Skin epidermis (tissue), 12 donors: Measurements from ENCODE around the gene LPIN1.
"Not testable (repeated sequence)": the region's sequence is repeated elsewhere in the genome, so short reads cannot be mapped to it uniquely, and the experiment has no call there.

Experiments used
- H3K27ac ChIP-seq, 21 experiments: fragments of 200-600 bp; sonication (generic) in 11 of 21; one replicate each; pipeline ENCODE4 v1.5.0; 2020; ENCODE audit warnings: mild to moderate bottlenecking in 3 of 21, inconsistent platforms in 2 of 21, moderate library complexity in 2 of 21
- H3K4me3 ChIP-seq, 7 experiments: fragments of 200-600 bp; sonication (generic) in 2 of 7; one replicate each; pipeline ENCODE4 v1.5.0; 2020; ENCODE audit warnings: inconsistent platforms in 2 of 7, mild to moderate bottlenecking in 2 of 7, moderate library complexity in 1 of 7

LPIN1 gene

DNA sequence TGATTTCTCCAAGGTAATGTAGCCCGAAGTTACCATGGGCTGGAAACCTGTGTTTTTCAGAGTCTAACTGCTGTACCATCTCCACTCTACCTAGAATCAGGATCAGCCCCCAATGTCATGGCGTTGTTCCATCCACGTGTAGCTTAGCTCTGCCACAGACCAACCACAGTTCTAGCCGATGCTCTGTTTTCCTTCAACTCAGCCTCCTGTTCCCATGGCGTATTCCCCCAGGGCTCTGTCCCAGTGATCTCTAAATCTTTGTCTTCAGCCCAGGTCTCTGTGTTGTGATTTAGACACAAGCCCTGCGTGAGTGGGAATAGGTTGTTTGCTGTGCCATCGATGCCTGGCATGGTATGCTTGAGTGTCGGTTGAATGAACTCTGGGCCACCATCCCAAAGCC, 53.4 kb downstream of the LPIN1 start:
- H3K27ac ChIP-seq: no peak overlapping the region
- H3K4me3 ChIP-seq: no peak overlapping the region

DNA sequence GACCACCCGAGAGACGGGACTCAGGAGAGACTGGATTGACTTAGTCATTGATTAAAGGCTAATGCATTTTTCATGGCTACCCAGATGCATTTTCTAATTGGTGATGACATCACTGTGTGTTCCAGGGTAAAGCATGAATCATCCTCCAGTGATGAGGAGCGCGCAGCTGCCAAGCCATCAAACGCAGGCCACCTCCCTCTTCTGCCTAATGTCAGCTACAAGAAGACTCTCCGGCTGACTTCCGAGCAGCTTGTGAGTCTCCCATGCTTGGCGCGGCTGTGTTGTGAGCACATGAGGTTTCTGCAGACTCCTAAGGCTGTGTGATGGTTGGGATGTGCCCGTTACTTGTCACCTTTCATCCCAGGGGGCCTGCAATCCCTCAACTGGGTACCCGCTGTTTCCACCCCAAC, 56.4 kb downstream of the LPIN1 start:
- no peak overlapping the region for H3K27ac ChIP-seq

DNA sequence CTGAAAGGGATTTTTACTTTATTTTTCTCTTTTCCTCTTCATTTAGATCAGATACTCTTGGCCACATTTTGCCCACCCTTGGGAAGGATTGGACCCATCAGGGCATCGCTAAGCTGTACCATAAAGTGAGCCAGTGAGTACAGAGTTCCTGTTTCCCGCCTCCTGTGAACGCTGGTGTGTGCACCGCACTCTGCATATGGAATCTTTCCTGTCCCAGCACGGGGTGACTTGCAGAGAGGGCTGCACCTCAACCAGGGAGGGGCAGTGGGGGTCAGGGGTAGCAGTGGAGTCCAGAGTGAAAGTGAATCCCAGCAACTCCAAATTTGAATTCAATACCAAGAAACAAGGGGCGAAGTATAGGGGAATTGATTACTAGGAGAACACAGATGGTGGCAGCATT, 58.6 kb downstream of the LPIN1 start:
- Histone ChIP-seq H3K4me3 (no peak overlapping the region), H3K27ac (no peak overlapping the region)

More for the DNA sequence above, 56.4 kb downstream of the LPIN1 start:
- H3K4me3 ChIP-seq: no peak overlapping the region

DNA sequence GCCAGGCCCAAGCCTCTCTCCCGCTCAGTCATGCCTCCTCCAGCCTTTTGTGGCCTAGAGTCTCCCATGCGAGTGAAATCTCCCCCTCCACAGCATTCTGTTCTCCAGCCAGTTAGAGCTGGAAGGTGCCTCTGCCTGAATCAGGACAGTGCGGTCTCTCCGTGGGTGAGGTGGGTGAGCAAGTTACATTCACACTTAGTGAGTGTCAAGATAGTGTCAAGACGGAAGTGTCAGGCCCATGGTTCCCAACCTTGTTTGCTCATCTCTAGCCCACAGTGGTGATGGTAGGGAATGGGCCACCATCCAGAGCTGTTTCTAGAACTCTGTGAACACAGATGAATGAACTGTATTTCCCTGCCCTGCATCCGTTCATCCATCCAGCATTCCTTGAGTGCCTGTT, 59.5 kb downstream of the LPIN1 start:
- Histone ChIP-seq H3K4me3 (no peak overlapping the region), H3K27ac (no peak overlapping the region)

DNA sequence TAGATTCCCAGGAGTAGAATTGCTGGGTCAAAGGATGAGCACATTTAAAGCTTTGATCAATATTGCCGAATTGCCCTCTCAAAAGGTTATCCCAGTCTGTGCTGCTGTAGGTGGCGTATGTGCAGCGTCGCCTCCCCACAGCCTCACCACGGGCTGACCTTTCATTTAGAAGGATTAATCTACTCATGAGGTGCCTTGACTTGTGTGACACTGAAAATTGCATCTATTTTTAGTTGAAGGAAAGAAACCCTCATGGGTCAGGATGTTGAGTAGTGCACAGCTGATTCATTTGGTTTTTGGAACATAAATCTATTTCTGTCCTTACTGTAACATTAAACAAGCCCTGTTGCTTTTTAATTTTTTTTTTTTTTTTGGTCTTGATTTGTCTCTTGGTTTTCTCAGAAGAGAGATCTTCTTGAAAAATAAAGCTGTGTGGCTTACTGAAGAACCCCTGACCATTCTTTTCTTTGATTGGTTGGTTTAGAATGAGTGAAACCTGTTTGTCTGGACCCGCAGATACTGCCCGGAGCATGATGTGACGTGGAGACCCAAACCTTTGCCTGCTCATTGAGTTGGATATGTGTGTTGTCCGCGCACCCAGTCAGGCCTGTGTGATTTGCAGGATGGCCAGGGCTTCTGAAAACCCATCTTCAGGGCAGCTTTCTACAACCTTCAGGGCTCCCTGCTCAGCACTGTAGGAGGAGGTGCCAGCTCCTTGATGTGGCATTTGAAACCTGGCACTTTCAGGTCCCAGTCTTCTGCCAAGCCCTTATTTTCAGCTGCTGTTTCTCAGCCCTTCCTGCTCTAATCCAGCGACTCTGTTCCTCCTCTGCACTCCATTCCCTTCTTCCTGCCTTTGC, 61.0 kb downstream of the LPIN1 start:
- no peak overlapping the region for H3K27ac ChIP-seq
- H3K4me3 ChIP-seq: no peak overlapping the region

DNA sequence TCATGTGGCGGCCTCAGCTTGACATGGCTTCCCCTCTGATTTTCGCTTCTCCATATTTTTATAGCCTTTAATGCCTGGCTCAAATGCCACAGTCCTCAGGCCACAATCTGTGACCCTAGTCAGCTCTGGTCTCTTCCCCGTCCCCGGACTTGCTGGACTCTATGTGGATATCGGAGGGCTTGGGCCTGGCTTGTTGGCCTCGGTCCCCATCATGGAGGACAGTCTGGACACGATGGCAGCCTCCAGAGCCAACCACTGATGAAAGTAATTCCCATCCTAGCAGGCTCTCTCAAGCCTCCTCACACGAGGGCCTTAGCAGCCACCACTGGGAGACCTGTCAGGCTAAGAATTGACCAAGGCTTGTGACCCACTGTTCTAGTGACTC, 61.6 kb downstream of the LPIN1 start:
- Histone ChIP-seq H3K4me3 (no peak overlapping the region), H3K27ac (no peak overlapping the region)

DNA sequence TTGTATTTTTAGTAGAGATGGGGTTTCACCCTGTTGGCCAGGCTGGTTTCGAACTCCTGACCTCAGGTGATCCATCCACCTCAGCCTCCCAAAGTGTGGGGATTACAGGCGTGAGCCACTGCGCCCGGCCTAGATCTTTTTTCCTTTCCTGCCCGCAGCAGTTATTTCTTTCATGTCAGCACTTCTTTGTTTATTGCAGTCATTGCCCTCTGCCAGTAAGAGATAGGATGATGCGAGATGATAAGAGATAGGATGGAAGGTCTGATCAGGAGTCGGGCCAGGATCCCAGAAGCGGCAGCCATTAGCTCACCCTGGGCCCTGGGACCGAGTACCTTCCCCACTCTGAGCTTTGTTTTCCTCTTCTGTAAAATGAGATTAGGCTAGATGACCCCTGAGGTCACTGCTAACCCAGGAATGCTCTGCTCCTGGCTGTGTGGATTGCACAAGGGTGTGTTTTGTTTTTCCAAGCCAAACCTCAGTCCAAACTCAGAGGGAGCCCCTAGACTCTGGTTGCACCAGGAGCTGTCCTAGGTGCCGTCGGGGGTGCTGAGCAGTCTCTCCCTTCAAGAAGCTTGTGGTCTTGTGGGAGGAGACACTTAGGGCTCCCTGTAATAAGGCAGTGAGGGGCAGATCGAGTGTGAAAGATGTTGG, 63.3 kb downstream of the LPIN1 start:
- H3K27ac ChIP-seq: no peak overlapping the region
- H3K4me3 ChIP-seq: no peak overlapping the region

DNA sequence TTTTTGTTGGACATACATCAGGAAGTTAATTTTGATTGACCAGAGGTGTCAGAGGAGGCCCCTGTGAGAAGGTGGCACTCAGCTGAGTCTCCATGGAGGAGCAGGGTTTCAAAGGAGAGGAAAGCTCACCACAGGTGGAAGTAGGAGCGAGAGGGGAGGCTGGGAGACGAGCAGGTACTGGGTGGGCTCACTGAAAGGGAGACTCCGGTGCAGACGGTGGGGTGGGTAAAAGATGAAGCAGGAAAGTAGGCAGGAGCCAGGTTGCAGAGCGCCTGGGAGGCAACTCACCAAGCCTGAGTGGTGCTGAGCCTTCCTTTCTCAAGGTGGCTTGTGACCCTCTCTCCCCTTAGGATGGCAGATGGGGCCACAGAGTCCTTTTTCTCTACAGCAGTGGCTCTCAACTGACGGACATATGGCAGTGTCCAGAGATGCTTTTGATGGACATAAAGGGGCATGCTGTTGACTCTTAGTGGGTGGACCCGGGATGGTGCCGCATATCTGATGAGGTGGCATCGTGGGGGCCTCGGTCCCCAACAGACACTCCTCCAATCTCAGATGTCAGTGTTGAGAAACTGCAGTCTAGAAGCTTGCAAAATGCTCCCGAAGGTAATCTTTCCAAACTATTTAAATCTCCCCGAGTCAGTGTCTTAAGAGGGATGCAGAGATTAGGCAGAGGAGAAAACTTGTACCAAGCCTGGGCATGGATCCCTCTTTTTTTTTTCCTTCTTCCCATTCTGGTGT, 64.0 kb downstream of the LPIN1 start:
- Histone ChIP-seq H3K27ac (no peak overlapping the region), H3K4me3 (no peak overlapping the region)

DNA sequence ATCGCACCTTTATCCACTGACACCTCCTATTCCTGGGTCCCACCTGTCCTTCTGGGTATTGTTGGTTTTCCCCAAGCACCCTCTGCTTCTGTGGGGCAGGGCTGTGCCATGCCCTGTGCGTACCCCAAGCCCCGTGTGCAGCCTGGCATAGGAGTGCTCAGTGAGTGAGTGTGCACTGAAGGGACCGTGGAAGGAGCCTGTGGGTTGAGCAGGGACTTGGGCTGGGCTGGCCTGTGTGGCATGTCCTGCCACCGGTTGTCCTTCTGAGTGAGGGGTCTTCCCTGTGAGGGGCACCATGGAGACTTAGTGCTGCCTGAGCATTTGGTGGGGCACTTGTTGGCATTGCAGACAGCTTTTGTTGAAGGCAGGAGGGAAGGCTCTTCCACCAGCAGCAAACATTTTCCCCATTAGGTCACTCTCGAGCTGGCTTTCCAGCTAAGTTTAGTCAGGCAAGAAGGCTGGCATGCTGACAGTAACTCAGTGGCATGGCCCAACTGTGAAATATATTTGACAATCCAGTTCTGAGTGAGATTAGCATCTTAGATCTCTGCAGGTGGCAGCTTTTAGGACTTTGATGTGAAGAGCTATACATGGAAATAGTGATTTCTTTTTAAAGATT, 64.7 kb downstream of the LPIN1 start:
- H3K4me3 ChIP-seq: no peak overlapping the region
- no peak overlapping the region for H3K27ac ChIP-seq

DNA sequence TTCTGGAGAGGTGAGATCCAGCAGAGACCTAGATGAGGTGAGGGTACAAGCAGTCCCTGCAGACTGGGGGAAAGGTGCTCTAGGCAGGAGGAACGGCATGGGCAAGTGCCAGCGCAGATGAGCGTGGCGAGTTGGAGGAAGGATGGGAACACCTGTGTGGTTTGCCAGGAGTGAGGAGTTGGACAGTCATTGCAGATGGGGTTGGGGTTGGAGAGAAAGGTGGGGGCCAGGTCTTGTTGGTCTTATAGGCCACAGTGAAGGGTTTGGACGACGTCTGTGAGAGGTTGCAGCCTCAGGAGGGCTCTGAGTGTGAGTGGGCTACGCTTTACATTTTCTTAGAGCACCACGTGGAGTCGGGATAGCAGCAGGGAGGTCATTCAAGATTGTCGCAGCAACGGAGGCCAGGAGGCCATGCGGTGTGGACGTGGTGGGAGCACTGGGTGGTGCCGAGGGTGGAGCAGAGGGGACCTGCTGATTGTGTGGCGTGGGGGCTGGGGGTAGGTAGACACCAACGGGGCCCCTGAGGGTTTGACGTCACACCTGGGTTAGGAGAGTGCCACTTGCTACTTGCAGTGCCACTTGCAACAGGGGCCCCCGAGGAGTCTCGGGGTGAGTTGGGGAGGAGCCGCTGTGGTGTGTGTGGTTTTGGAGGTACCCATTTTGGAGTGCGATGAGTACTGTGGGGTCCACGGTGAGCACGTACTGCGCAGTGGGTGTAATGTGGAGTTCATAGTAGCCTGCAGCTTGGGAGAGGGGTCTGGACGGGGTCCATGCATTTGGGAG, 66.2 kb downstream of the LPIN1 start:
- Histone ChIP-seq H3K4me3 (no peak overlapping the region), H3K27ac (no peak overlapping the region)

DNA sequence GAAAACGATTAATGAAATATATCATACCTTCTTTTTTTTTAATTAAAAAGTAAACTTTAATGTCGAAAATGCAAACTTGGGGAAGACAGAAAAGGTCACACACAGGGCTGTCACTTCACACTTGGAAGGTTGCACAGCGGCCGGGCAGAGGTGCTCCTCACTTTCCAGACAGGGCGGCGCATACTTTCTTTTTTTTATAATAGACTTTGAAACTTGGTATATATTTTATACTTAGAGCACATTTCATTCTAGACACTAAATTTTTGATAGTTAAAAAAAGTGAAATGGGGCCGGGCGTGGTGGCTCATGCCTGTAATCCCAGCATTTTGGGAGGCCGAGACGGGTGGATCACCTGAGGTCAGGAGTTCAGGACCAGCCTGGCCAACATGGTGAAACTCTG, 66.9 kb downstream of the LPIN1 start:
- not testable (repeated sequence) for H3K27ac ChIP-seq, H3K4me3 ChIP-seq

DNA sequence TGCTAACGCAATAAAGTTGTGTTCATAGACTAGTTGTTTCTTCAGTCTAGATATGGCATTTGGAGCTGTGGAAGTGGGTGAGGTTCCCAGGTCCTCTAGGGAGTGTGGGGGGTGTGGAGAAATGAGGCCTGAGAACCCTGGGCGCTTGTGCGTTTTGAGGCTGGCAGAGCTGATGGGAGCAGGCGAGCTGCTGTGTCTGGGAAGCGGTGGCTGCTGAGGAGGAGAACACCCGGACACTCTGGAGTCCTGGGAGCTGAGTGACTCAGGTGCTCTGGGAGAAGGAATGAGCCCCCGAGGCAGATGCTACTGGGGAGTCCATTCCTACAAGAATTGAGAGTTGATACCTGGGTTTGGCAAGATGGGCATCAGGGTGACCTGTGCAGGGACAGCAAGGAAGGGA, 67.5 kb downstream of the LPIN1 start:
- Histone ChIP-seq H3K4me3 (no peak overlapping the region), H3K27ac (no peak overlapping the region)

DNA sequence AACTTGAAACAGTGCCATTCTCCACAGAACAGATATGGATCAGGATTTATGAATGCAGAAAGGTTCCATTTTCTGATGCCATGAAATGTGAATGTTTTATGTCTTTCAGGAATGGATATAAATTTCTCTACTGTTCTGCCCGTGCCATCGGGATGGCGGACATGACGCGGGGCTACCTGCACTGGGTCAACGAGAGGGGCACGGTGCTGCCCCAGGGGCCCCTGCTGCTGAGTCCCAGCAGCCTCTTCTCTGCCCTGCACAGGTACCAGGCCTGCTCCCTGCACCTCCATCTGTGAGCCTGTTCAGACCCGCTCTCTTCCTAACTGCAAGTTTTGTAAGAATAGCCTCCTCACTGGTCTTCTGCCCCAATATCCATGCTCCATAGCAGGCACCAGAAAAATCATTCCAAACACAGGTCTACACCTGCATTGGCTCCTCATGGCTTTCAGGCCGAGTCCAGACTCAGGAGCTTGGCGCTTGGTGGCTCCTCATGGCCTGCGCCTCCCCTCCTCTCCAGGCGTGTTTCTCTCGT, 68.6 kb downstream of the LPIN1 start:
- H3K4me3 ChIP-seq: no peak overlapping the region
- H3K27ac ChIP-seq: no peak overlapping the region

DNA sequence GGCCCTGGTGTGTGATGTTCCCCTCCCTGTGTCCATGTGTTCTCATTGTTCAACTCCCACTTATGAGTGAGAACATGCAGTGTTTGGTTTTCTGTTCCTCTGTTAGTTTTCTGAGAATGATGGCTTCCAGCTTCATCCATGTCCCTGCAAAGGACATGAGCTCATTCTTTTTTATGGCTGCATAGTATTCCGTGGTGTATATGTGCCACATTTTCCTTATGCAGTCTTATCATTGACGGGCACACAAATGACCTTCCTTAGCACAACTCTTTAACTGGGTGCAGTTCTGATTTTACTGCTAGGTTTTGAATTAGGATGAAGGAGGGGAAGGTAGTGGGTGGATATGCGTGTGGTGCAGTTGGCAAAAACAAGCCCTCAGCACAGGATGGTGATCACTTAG, 70.5 kb downstream of the LPIN1 start:
- not testable (repeated sequence) for H3K27ac ChIP-seq, H3K4me3 ChIP-seq

DNA sequence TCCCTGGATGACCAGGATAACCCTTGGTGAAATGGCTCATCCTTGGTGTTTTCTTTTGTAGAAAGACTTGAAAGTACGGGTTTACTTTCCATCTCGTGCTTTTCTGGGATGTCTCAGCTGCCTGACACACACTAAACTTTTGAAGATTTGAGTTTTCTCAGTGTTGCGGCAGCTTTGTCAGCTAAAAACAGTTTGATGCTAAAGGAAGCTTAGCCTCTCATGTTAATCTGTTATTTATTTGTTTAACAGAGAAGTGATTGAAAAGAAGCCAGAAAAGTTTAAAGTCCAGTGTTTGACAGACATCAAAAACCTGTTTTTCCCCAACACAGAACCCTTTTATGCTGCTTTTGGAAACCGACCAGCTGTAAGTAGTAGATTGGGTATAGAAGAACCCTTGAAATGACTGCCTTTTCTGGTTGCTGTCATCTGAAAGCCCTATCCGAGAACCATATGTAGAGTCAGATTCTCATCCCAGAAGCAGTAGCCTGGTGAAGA, 72.8 kb downstream of the LPIN1 start:
- H3K4me3 ChIP-seq: no peak overlapping the region
- H3K27ac ChIP-seq: no peak overlapping the region

DNA sequence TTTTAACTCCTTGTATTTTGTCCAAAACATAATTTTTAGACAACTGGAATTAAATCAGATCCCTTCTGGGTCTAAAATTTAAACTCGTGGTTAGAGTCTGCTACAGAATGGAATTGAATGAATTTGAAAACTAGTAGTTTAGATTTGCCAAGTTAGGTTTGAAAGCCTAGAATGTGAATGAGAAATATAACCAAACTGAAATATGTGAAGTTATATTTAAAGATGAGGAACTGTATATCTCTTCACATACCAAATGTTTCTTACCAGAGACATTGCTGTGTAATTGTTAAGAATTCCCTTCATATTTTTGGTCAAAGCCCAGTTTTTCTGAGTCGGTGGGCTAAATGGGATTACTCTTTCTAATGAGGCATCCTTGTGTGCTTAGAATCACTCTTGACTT, 74.2 kb downstream of the LPIN1 start:
- no peak overlapping the region for H3K4me3 ChIP-seq
- H3K27ac ChIP-seq: no peak overlapping the region

DNA sequence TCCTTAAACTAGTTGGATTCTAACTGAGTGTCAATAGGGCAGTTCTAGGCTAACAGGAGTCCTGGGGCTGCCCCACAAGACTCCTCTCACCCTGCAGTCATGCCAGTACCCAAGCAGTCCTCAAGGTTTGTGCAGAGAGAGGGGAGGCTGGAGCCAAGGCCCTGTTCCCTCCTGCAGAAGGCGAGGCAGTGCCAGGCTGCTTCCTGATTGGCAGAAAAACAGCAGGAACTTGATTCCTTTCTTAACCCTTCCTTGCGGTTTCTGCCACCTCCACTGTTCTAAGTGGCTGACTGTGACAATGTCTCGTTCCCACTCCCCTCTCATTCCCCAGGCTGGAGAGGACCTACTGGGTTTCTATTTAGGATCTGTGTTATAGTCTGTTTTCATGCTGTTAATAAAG, 75.3 kb downstream of the LPIN1 start:
- H3K4me3 ChIP-seq: no peak overlapping the region
- H3K27ac ChIP-seq: no peak overlapping the region

DNA sequence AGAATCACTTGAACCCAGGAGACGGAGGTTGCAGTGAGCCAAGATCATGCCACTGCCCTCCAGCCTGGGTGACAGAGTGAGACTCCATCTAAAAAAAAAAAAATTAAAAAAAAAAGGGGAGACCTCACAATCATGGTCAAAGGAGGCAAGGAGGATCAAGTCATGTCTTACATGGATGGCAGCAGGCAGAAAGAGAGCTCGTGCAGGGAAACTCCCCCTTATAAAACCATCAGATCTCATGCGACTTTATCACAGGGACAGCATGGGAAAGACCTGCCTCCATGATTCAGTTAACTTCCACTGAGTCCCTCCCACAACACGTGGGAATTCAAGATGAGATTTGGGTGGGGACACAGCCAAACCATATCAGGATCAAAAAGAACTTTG, 75.9 kb downstream of the LPIN1 start:
- H3K27ac ChIP-seq, H3K4me3 ChIP-seq: not testable (repeated sequence)

DNA sequence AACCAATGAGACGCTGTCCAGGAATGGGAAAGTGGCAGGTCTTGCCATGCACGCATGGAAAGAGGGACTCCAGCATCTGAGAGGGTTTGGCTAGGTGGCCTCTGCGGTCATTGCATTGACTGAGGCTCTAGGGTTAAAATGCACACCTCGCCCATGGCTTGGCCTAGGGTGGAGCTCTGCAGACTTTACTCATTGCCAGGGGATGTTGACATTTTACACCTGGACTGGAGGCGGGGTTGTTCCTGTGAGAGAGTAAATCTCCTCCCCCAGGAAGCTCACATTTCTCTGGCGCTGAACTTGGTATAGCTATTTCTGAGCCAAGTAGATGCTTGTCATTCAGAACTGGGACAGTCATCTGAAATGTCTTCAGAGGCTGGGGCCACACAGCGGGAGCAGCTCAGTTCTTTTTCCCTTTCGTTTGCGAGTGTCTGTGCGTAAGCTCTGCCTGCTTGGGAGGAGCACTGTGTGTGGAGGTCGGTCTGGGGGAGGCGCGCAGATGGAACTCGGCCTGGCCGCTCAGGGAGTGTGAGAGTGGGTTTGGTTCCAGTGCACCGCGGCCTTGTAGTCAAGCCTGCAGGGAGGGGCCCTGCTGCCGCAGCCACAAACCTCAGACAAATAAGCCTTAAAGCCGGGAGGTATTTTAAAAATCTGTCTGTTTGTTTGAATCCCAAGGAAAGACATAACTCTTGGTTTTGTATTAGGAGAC, 76.5 kb downstream of the LPIN1 start:
- no peak overlapping the region for H3K4me3 ChIP-seq
- no peak overlapping the region for H3K27ac ChIP-seq
